Mesendoderm (in vitro differentiated cells): Measurements from ENCODE around the gene ZFPL1.

Experiments used
- DNase-seq: peaks from one replicate; pipeline ENCODE4 v3.0.0; 2013
- H2AK5ac ChIP-seq: 2 replicates; pipeline ENCODE4 v1.6.1; 2013; ENCODE audit warnings: low read length, inconsistent platforms
- H2BK120ac ChIP-seq: 2 replicates; pipeline ENCODE4 v1.6.1; 2013; ENCODE audit warnings: low read depth, mild to moderate bottlenecking, low read length, moderate library complexity, mixed read lengths
- H2BK15ac ChIP-seq: replicated peaks from 2 replicates; pipeline ENCODE4 v1.6.1; 2013; ENCODE audit warnings: low read depth, mild to moderate bottlenecking, moderate library complexity
- H2BK5ac ChIP-seq: 2 replicates; pipeline ENCODE4 v1.6.1; 2013; ENCODE audit warnings: low read length, inconsistent platforms
- H3K18ac ChIP-seq: 2 replicates; pipeline ENCODE4 v1.6.1; 2013; ENCODE audit warnings: mild to moderate bottlenecking, low read length, mixed read lengths
- H3K23ac ChIP-seq: one replicate; pipeline ENCODE4 v1.6.1; 2013; ENCODE audit warnings: low read length
- H3K27ac ChIP-seq: 2 replicates; pipeline ENCODE4 v1.5.1; 2013; ENCODE audit warnings: low read depth, mild to moderate bottlenecking, inconsistent platforms, low read length, moderate library complexity
- H3K27me3 ChIP-seq: 2 replicates; pipeline ENCODE4 v1.6.1; 2013; ENCODE audit warnings: low read length, control low read depth, mild to moderate bottlenecking, inconsistent platforms; ENCODE audit not compliant: insufficient read depth, poor library complexity
- H3K36me3 ChIP-seq: 2 replicates; pipeline ENCODE4 v1.6.1; 2013; ENCODE audit warnings: low read length, inconsistent platforms; ENCODE audit not compliant: control insufficient read depth, insufficient read depth
- H3K4ac ChIP-seq: one replicate; pipeline ENCODE4 v1.6.1; 2013; ENCODE audit warnings: low read depth, mild to moderate bottlenecking, low read length, moderate library complexity
- H3K4me1 ChIP-seq: 2 replicates; pipeline ENCODE4 v1.6.1; 2013; ENCODE audit warnings: low read depth, low read length, inconsistent platforms; ENCODE audit not compliant: control insufficient read depth
- H3K4me2 ChIP-seq: 2 replicates; pipeline ENCODE4 v1.6.1; 2013; ENCODE audit warnings: low read length
- H3K4me3 ChIP-seq: 2 replicates; pipeline ENCODE4 v1.5.1; 2013; ENCODE audit warnings: mild to moderate bottlenecking, low read length
- H3K56ac ChIP-seq: one replicate; pipeline ENCODE4 v1.6.1; 2013; ENCODE audit warnings: low read length
- H3K79me1 ChIP-seq: 2 replicates; pipeline ENCODE4 v1.6.1; 2013; ENCODE audit warnings: low read length, inconsistent platforms
- H3K79me2 ChIP-seq: 2 replicates; pipeline ENCODE4 v1.6.1; 2013; ENCODE audit warnings: mild to moderate bottlenecking, low read length; ENCODE audit not compliant: control insufficient read depth, insufficient read depth
- H3K9ac ChIP-seq: 2 replicates; pipeline ENCODE4 v1.6.1; 2013; ENCODE audit warnings: low read length, inconsistent platforms
- H4K5ac ChIP-seq: one replicate; pipeline ENCODE4 v1.6.1; 2013; ENCODE audit warnings: low read length
- H4K8ac ChIP-seq: one replicate; pipeline ENCODE4 v1.6.1; 2013; ENCODE audit warnings: low read depth, mild to moderate bottlenecking, control low read depth, low read length, moderate library complexity
- WGBS: extraction: QIAGEN DNeasy Blood & Tissue Kit; methylation state at CpG from one replicate; pipeline ENCODE4 v1.1.7; 2013; ENCODE audit warnings: low lambda C conversion rate, missing lambda C conversion rate; ENCODE audit not compliant: insufficient coverage; ENCODE audit errors: extremely low coverage; 5-methylcytosine and 5-hydroxymethylcytosine counted together

The ZFPL1 gene

GRCh38 chr11:65060913-65061408 lies 23.1 kb upstream of the ZFPL1 start:
- Histone ChIP-seq H3K79me1 (no peaks in the 10 kb centered on the region), H2BK15ac (no peak overlapping the region), H2BK5ac (no peak overlapping the region), H3K4me3 (no peak overlapping the region), H3K4me1 (no peaks in the 10 kb centered on the region), H3K79me2 (no peaks in the 10 kb centered on the region), H3K36me3 (no peaks in the 10 kb centered on the region), H3K23ac (no peak overlapping the region), H3K18ac (no peak overlapping the region), H3K56ac (no peak overlapping the region), H3K4me2 (no peak overlapping the region), H2AK5ac (no peak overlapping the region), H3K9ac (no peak overlapping the region), H3K4ac (no peak overlapping the region), H3K27me3 (no peaks in the 10 kb centered on the region), H4K8ac (no peak overlapping the region), H4K5ac (no peak overlapping the region), H3K27ac (no peak overlapping the region), H2BK120ac (no peak overlapping the region)
- DNase-seq, result peak; percentile 63
- no CpG with 5 or more reads among the region's 9 CpGs for WGBS

DNA sequence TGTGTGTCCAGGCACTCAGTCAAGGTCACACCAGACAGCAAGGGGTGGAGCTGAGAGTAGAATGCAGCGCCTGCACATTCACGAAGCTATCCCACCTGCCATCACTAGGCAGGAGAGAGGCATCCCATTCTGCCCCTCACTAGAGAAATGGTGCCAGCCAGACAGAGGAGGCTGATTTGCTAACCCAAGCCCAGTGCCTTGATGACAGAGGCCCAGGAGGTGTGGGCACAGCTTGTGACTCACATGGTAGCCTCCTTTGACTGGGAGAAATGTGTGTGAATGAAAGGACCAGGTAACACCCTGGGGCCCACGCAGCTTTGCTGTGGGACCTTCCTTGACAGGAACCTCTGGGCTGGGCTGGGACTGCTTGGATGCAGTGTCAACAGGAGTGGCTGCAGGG lies 20.5 kb upstream of the ZFPL1 start:
- Histone ChIP-seq H3K27ac (no peak overlapping the region), H4K5ac (no peak overlapping the region)

DNA sequence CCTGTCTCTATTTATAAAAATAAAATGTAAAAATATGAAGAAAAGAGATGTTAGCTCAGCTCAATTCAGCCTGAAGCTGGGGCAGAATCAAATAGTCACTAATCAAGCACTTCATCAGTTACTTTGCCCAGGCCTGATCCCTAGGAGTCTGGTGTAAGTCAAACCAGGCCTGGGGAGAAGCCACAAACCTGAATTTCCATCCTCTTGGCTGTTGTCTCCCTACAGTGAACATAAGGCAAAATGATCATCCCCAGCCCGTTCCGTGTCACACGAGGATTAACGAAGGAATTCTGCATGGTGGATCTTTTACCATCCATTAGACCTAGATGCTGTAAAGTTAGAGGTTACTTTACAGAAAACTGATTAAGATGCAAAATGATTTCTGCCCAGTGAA lies 19.2 kb upstream of the ZFPL1 start:
- Histone ChIP-seq H3K18ac (no peak overlapping the region), H3K4me1 (no peaks in the 10 kb centered on the region), H3K23ac (no peak overlapping the region), H2BK15ac (no peak overlapping the region), H2BK5ac (no peak overlapping the region), H3K4me2 (no peak overlapping the region), H3K4me3 (no peak overlapping the region), H3K79me2 (no peaks in the 10 kb centered on the region), H3K27me3 (no peaks in the 10 kb centered on the region), H3K9ac (no peak overlapping the region), H2BK120ac (no peak overlapping the region), H3K27ac (no peak overlapping the region), H4K5ac (no peak overlapping the region), H3K56ac (no peak overlapping the region), H3K36me3 (no peaks in the 10 kb centered on the region), H3K79me1 (no peaks in the 10 kb centered on the region), H4K8ac (no peak overlapping the region), H2AK5ac (no peak overlapping the region), H3K4ac (no peak overlapping the region)
- DNase-seq, result no peak
- WGBS, result no CpG with 5 or more reads among the region's 4 CpGs

More for the DNA sequence above, 20.5 kb upstream of the ZFPL1 start:
- no peaks in the 10 kb centered on the region for H3K4me1 ChIP-seq
- H3K36me3 ChIP-seq, result no peaks in the 10 kb centered on the region
- H3K18ac ChIP-seq, result no peak overlapping the region
- H3K4me3 ChIP-seq, result no peak overlapping the region
- no peaks in the 10 kb centered on the region for H3K79me2 ChIP-seq
- no peak overlapping the region for H3K9ac ChIP-seq
- WGBS, result no CpG with 5 or more reads among the region's 3 CpGs
- no peak overlapping the region for H2BK5ac ChIP-seq
- no peak overlapping the region for H2BK120ac ChIP-seq
- no peaks in the 10 kb centered on the region for H3K79me1 ChIP-seq
- H3K27me3 ChIP-seq, result no peaks in the 10 kb centered on the region
- no peak overlapping the region for H2AK5ac ChIP-seq
- no peak for DNase-seq
- H3K4me2 ChIP-seq, result no peak overlapping the region
- no peak overlapping the region for H2BK15ac ChIP-seq
- no peak overlapping the region for H3K23ac ChIP-seq
- no peak overlapping the region for H3K4ac ChIP-seq
- H4K8ac ChIP-seq, result no peak overlapping the region
- H3K56ac ChIP-seq, result no peak overlapping the region

DNA sequence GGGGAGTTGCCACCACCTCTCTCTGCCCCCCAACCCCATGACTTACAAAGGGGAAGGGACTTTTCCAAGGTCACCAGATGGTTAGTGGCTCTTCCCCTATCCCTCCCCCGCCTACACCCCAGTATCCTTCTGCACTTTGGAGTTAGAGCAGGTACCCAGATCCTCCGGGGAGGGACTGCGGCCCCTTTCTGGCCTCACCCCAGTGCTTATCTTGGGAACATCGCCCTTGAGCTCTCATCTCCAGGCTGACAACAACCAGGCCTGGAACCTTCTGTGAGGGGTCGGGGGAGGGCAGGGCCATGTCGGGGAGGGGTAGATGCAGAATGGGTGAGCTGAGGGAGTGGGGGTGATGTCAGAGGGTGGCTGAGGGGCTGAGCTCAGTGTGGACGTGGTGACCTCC lies 18.2 kb upstream of the ZFPL1 start:
- Histone ChIP-seq H3K56ac (peak overlapping the region; percentile 25), H2BK5ac (no peak overlapping the region), H2BK120ac (no peak overlapping the region), H3K36me3 (no peaks in the 10 kb centered on the region), H3K4me1 (no peaks in the 10 kb centered on the region), H3K4ac (no peak overlapping the region), H3K9ac (no peak overlapping the region), H3K18ac (no peak overlapping the region), H3K27ac (no peak overlapping the region), H3K4me2 (no peak overlapping the region), H4K5ac (no peak overlapping the region), H3K27me3 (no peaks in the 10 kb centered on the region), H2BK15ac (no peak overlapping the region), H3K23ac (no peak overlapping the region), H3K4me3 (no peak overlapping the region), H3K79me1 (no peaks in the 10 kb centered on the region), H3K79me2 (no peaks in the 10 kb centered on the region), H4K8ac (no peak overlapping the region), H2AK5ac (no peak overlapping the region)
- DNase-seq, result no peak
- WGBS, result no CpG with 5 or more reads among the region's 7 CpGs

GRCh38 chr11:65066315-65066714 lies 17.7 kb upstream of the ZFPL1 start:
- H3K9ac ChIP-seq, result no peak overlapping the region
- H3K18ac ChIP-seq, result no peak overlapping the region
- peak overlapping the region; percentile 60 for H3K56ac ChIP-seq
- no peak overlapping the region for H4K5ac ChIP-seq
- H3K4me1 ChIP-seq, result no peaks in the 10 kb centered on the region
- no peak overlapping the region for H3K4me3 ChIP-seq
- no CpG with 5 or more reads among the region's 11 CpGs for WGBS
- H3K4me2 ChIP-seq, result no peak overlapping the region
- no peak for DNase-seq
- H4K8ac ChIP-seq, result no peak overlapping the region
- H3K27ac ChIP-seq, result no peak overlapping the region
- no peak overlapping the region for H2BK5ac ChIP-seq
- H3K27me3 ChIP-seq, result no peaks in the 10 kb centered on the region
- H2BK15ac ChIP-seq, result no peak overlapping the region
- H3K4ac ChIP-seq, result no peak overlapping the region
- no peaks in the 10 kb centered on the region for H3K79me2 ChIP-seq
- no peaks in the 10 kb centered on the region for H3K36me3 ChIP-seq
- no peak overlapping the region for H2AK5ac ChIP-seq
- no peak overlapping the region for H3K23ac ChIP-seq
- no peak overlapping the region for H2BK120ac ChIP-seq
- H3K79me1 ChIP-seq, result no peaks in the 10 kb centered on the region

GRCh38 chr11:65066805-65067291 lies 17.2 kb upstream of the ZFPL1 start:
- Histone ChIP-seq H3K36me3 (no peaks in the 10 kb centered on the region), H3K27me3 (no peaks in the 10 kb centered on the region), H3K79me2 (no peaks in the 10 kb centered on the region), H4K5ac (no peak overlapping the region), H3K4ac (no peak overlapping the region), H3K4me2 (no peak overlapping the region), H3K4me3 (no peak overlapping the region), H3K23ac (no peak overlapping the region), H3K4me1 (no peaks in the 10 kb centered on the region), H2BK120ac (no peak overlapping the region), H3K9ac (no peak overlapping the region), H2AK5ac (no peak overlapping the region), H2BK5ac (no peak overlapping the region), H2BK15ac (no peak overlapping the region), H3K18ac (no peak overlapping the region), H3K79me1 (no peaks in the 10 kb centered on the region), H4K8ac (no peak overlapping the region), H3K56ac (peak overlapping the region; percentile 60), H3K27ac (no peak overlapping the region)
- no peak for DNase-seq
- no CpG with 5 or more reads among the region's 4 CpGs for WGBS
